Panc1 (cell line): ENCODE results near the gene ZNF446. TPM values are rescaled to one million over a fixed set of nuclear protein-coding genes. Genes with fewer than 3 reads are reported as not detected.

ENCODE experiments used
- ATAC-seq: fragments of 200-7000 bp; cut with Tn5 transposase; 2 replicates; pipeline ENCODE4 v1.9.1; 2020; ENCODE audit warnings: mild to moderate bottlenecking, moderate library complexity
- BruUV-seq: library from RNA; stranded (reverse); fragments of 400-500 nt; replicated peaks from 2 replicates; lab custom pipeline; 2021; lab: Mats Ljungman, UMichigan
- CTCF ChIA-PET: fragments of 300-600 bp; sonication (Branson Sonifier 250); formaldehyde crosslinking; loops from one replicate; lab custom pipeline; 2022; ENCODE audit warnings: antibody characterized with exemption; lab: Charles Lee
- POLR2A ChIA-PET: fragments of 300-600 bp; sonication (Branson Sonifier 250); formaldehyde crosslinking; loops from one replicate; lab custom pipeline; 2022; ENCODE audit warnings: antibody characterized with exemption; lab: Charles Lee
- DNase-seq: peaks from one replicate; pipeline ENCODE4 v3.0.0-alpha.2; 2010; ENCODE audit warnings: low read depth, low spot score
- H3K27ac ChIP-seq: 2 replicates; pipeline ENCODE4 v1.5.1; 2011; ENCODE audit warnings: mild to moderate bottlenecking, low read length, inconsistent platforms
- H3K27me3 ChIP-seq: fragments of 200-500 bp; sonication (Bioruptor generic); 2 replicates; pipeline ENCODE4 v1.6.0; 2014; ENCODE audit warnings: low read length, inconsistent platforms; ENCODE audit not compliant: control insufficient read depth, insufficient read depth
- H3K36me3 ChIP-seq: fragments of 200-500 bp; sonication (Bioruptor generic); 2 replicates; pipeline ENCODE4 v1.5.1; 2014; ENCODE audit warnings: inconsistent platforms, mild to moderate bottlenecking, low read length, moderate library complexity; ENCODE audit not compliant: control insufficient read depth, insufficient read depth
- H3K4me1 ChIP-seq: 2 replicates; pipeline ENCODE4 v1.5.1; 2011; ENCODE audit warnings: inconsistent platforms, mild to moderate bottlenecking, low read length, moderate library complexity; ENCODE audit not compliant: control insufficient read depth, insufficient read depth
- H3K4me3 ChIP-seq, 2 experiments: 2 replicates each; pipeline ENCODE4 v1.5.1; 2011 to 2012; ENCODE audit warnings: low read depth in 2 of 2, low read length in 2 of 2, mild to moderate bottlenecking in 2 of 2, inconsistent platforms in 1 of 2, moderate library complexity in 1 of 2
- H3K9me3 ChIP-seq: fragments of 200-500 bp; sonication (Bioruptor generic); 2 replicates; pipeline ENCODE4 v1.5.1; 2014; ENCODE audit warnings: low read depth, mild to moderate bottlenecking, inconsistent platforms, low read length, moderate library complexity; ENCODE audit not compliant: control insufficient read depth, insufficient read depth
- CTCF ChIP-seq: fragments of 450-650 bp; IDR thresholded peaks from 2 replicates; pipeline ENCODE4 v1.5.1; 2017; ENCODE audit warnings: mild to moderate bottlenecking
- POLR2AphosphoS5 ChIP-seq: IDR thresholded peaks from 2 replicates; pipeline ENCODE4 v1.6.1; 2012; ENCODE audit warnings: mild to moderate bottlenecking, low read depth, low read length, moderate library complexity
- REST ChIP-seq, 2 experiments: IDR thresholded peaks; 2 replicates each; pipeline ENCODE4 v1.6.1; 2011 to 2012; ENCODE audit warnings: low read depth in 2 of 2, control low read depth in 1 of 2, low read length in 1 of 2, mild to moderate bottlenecking in 1 of 2, moderate library complexity in 1 of 2; ENCODE audit not compliant: insufficient read depth in 1 of 2
- SIN3A ChIP-seq: IDR thresholded peaks from 2 replicates; pipeline ENCODE4 v1.6.1; 2012; ENCODE audit warnings: low read depth, mild to moderate bottlenecking, low read length, moderate library complexity, borderline replicate concordance; ENCODE audit not compliant: insufficient read depth
- TCF7L2 ChIP-seq: IDR thresholded peaks from 2 replicates; pipeline ENCODE4 v1.6.1; 2011; ENCODE audit warnings: mild to moderate bottlenecking, low read depth, low read length, inconsistent platforms
- in situ Hi-C: cut with HindIII; loops from 2 replicates; pipeline ENCODE4 v1.10.0; 2016; ENCODE audit warnings: low sequenced_read_pairs, low pct_unique_long_range_greater_than_20kb
- intact Hi-C: fragments of 100-400 bp; cut with micrococcal nuclease; formaldehyde crosslinking; loops from one replicate; pipeline ENCODE4 v1.10.0; 2022; ENCODE audit not compliant: unreplicated experiment
- total RNA-seq: library from RNA; stranded (reverse); gene quantifications from one replicate; pipeline ENCODE4 v1.2.1, GENCODE V29; 2021; ENCODE audit not compliant: unreplicated experiment

ZNF446 gene
- total RNA-seq, 1 experiment from 2014 or later, result 20.7 TPM

GRCh38 chr19:58471736-58472135 lies 4.4 kb upstream of the ZNF446 start:
- no TSS peak for BruUV-seq
- CTCF ChIA-PET, result no interaction called here
- in situ Hi-C loops, result no loop called here

GRCh38 chr19:58473775-58474174 lies 2.4 kb upstream of the ZNF446 start:
- TF ChIP-seq CTCF, result no peak
- no peak for TF ChIP-seq REST (IDR thresholded peaks at IDR 0.05; ENCODE audit: insufficient read depth in 1 of 2, low read depth in 2 of 2, low read length in 1 of 2)
- TF ChIP-seq SIN3A, result no peak
- TF ChIP-seq TCF7L2, result no peak
- 0 out of 2 replicates have a peak, but pooled peaks have one; percentile 21 for TF ChIP-seq POLR2AphosphoS5
- DNase-seq, result no peak
- CTCF ChIA-PET, result no interaction called here
- POLR2A ChIA-PET, result interaction anchor here (0.6 kb wide), 1 partner anchor 37 kb away, joined by 3 read pairs; no protein-coding TSS in a partner anchor
- Histone ChIP-seq H3K9me3 (no peaks in the 10 kb centered on the region), H3K27ac (no peak overlapping the region), H3K27me3 (no peaks in the 10 kb centered on the region), H3K4me1 (peaks cover 14% of the 10 kb centered on the region), H3K4me3 (no peak overlapping the region), H3K36me3 (no peaks in the 10 kb centered on the region)
- no TSS peak for BruUV-seq
- in situ Hi-C loops, result no loop called here
- ATAC-seq, result no peak
- intact Hi-C loops, result no loop called here

More at GRCh38 chr19:58471736-58472135, 4.4 kb upstream of the ZNF446 start:
- TF ChIP-seq TCF7L2 (no peak), CTCF (no peak), REST (IDR thresholded peaks at IDR 0.05; ENCODE audit: insufficient read depth in 1 of 2, low read depth in 2 of 2, low read length in 1 of 2) (no peak), SIN3A (no peak), POLR2AphosphoS5 (no peak)
- no peaks in the 10 kb centered on the region for H3K9me3 ChIP-seq
- H3K36me3 ChIP-seq, result no peaks in the 10 kb centered on the region
- no peaks in the 10 kb centered on the region for H3K27me3 ChIP-seq
- intact Hi-C loops, result no loop called here
- no peak overlapping the region for H3K27ac ChIP-seq
- POLR2A ChIA-PET, result no interaction called here
- DNase-seq (no peak), ATAC-seq (no peak)
- no peak overlapping the region for H3K4me3 ChIP-seq
- peaks cover 10% of the 10 kb centered on the region for H3K4me1 ChIP-seq
